ENCODE results near the gene FETUB.
"Not testable (repeated sequence)": the region's sequence is repeated elsewhere in the genome, so short reads cannot be mapped to it uniquely, and the experiment has no call there.

The FETUB gene

GRCh38 chr3:186683979-186684378 is 43.8 kb downstream of the FETUB start:
- DNase-seq, result no peak

- not testable (repeated sequence) for DNase-seq
Observed at GRCh38 chr3:186686475-186686874, 46.3 kb downstream of the FETUB start.

- no peak for DNase-seq
Observed at GRCh38 chr3:186687120-186687651, 47.0 kb downstream of the FETUB start.

GRCh38 chr3:186690304-186690703 is 50.1 kb downstream of the FETUB start:
- not testable (repeated sequence) for DNase-seq

GRCh38 chr3:186691676-186692075 is 51.5 kb downstream of the FETUB start:
- no peak for DNase-seq

GRCh38 chr3:186693843-186694242 is 53.6 kb downstream of the FETUB start:
- no peak for DNase-seq

- DNase-seq, result no peak
Observed at GRCh38 chr3:186694288-186695032, 54.3 kb downstream of the FETUB start.

GRCh38 chr3:186696522-186696921 is 56.3 kb downstream of the FETUB start:
- no peak for DNase-seq

GRCh38 chr3:186697510-186697909 is 57.3 kb downstream of the FETUB start:
- no peak for DNase-seq

GRCh38 chr3:186700267-186700666 is 60.1 kb downstream of the FETUB start:
- DNase-seq, result no peak

- not testable (repeated sequence) for DNase-seq
Observed at GRCh38 chr3:186702451-186702850, 62.3 kb downstream of the FETUB start.

Measured in NCI-H1417 treated with DMSO at 0.1 percent for 48 hours (cell line).